Measurements from ENCODE around the gene VEZF1.

- no peak for TF ChIP-seq CTCF (conservative IDR thresholded peaks at IDR 0.05; ENCODE audit: low read depth, low read length)
- no peak for TF ChIP-seq EZH2 (IDR thresholded peaks at IDR 0.05; ENCODE audit: low read length, unreplicated experiment)
Observed at GRCh38 chr17:57990037-57990436, 2.0 kb upstream of the VEZF1 start.
